RWPE2 (cell line): Measurements from ENCODE around the gene PTRHD1.

Experiments
- ATAC-seq: fragments of 200-7000 bp; cut with Tn5 transposase; 3 replicates; pipeline ENCODE4 v1.9.1; 2021; ENCODE audit warnings: low read depth
- DNase-seq: peaks from one replicate; pipeline ENCODE4 v3.0.0-alpha.2; 2020; ENCODE audit warnings: low spot score
- H3K27ac ChIP-seq: fragments of 450-650 bp; 2 replicates; pipeline ENCODE4 v1.5.1; 2017; ENCODE audit warnings: mild to moderate bottlenecking; ENCODE audit not compliant: poor library complexity, severe bottlenecking
- H3K27me3 ChIP-seq: fragments of 250-450 bp; sonication (Bioruptor Pico); 2 replicates; pipeline ENCODE4 v1.5.1; 2021; ENCODE audit warnings: mild to moderate bottlenecking, moderate library complexity; ENCODE audit not compliant: insufficient read depth, poor library complexity, severe bottlenecking
- H3K36me3 ChIP-seq: fragments of 250-450 bp; sonication (Bioruptor Pico); 2 replicates; pipeline ENCODE4 v1.5.1; 2020; ENCODE audit warnings: low read depth, mild to moderate bottlenecking, moderate library complexity
- H3K4me1 ChIP-seq: fragments of 250-450 bp; sonication (Bioruptor Pico); 2 replicates; pipeline ENCODE4 v1.5.1; 2021; ENCODE audit warnings: mild to moderate bottlenecking, moderate library complexity; ENCODE audit not compliant: insufficient read depth, poor library complexity, severe bottlenecking
- H3K4me3 ChIP-seq: fragments of 250-450 bp; sonication (Bioruptor Pico); 2 replicates; pipeline ENCODE4 v1.5.1; 2021; ENCODE audit warnings: mild to moderate bottlenecking, moderate library complexity; ENCODE audit not compliant: severe bottlenecking
- H3K9me3 ChIP-seq: fragments of 250-450 bp; sonication (Bioruptor Pico); 2 replicates; pipeline ENCODE4 v1.5.1; 2021; ENCODE audit warnings: mild to moderate bottlenecking, moderate library complexity; ENCODE audit not compliant: severe bottlenecking
- CTCF ChIP-seq: fragments of 450-650 bp; IDR thresholded peaks from one replicate; pipeline ENCODE4 v1.5.1; 2017; ENCODE audit warnings: mild to moderate bottlenecking, moderate library complexity; ENCODE audit not compliant: poor library complexity, severe bottlenecking

PTRHD1 gene

GRCh38 chr2:24832073-24832461, 38.9 kb upstream of the PTRHD1 start:
- H3K4me3 ChIP-seq, result no peak overlapping the region
- H3K9me3 ChIP-seq, result no peaks in the 10 kb centered on the region
- no peaks in the 10 kb centered on the region for H3K4me1 ChIP-seq
- H3K27ac ChIP-seq, result no peak overlapping the region
- no peak for TF ChIP-seq CTCF
- no peaks in the 10 kb centered on the region for H3K27me3 ChIP-seq
- H3K36me3 ChIP-seq, result peaks cover 16% of the 10 kb centered on the region
- no peak for ATAC-seq
- peak; percentile 36 for DNase-seq

GRCh38 chr2:24831221-24832072, 38.3 kb upstream of the PTRHD1 start:
- no peak for ATAC-seq
- no peaks in the 10 kb centered on the region for H3K27me3 ChIP-seq

GRCh38 chr2:24830786-24831185, 37.6 kb upstream of the PTRHD1 start:
- peaks cover 11% of the 10 kb centered on the region for H3K36me3 ChIP-seq
- ATAC-seq (no peak), DNase-seq (no peak)
- no peaks in the 10 kb centered on the region for H3K27me3 ChIP-seq
- TF ChIP-seq CTCF, result no peak
- no peaks in the 10 kb centered on the region for H3K9me3 ChIP-seq
- no peak overlapping the region for H3K27ac ChIP-seq
- H3K4me3 ChIP-seq, result no peak overlapping the region
- H3K4me1 ChIP-seq, result peaks cover 7% of the 10 kb centered on the region

More at GRCh38 chr2:24831221-24832072, 38.3 kb upstream of the PTRHD1 start:
- H3K9me3 ChIP-seq, result no peaks in the 10 kb centered on the region
- H3K27ac ChIP-seq, result no peak overlapping the region
- peaks cover 10% of the 10 kb centered on the region for H3K36me3 ChIP-seq
- H3K4me3 ChIP-seq, result no peak overlapping the region
- no peak for TF ChIP-seq CTCF
- H3K4me1 ChIP-seq, result peaks cover 3% of the 10 kb centered on the region
- DNase-seq, result peak; percentile 25

GRCh38 chr2:24830351-24830750, 37.2 kb upstream of the PTRHD1 start:
- H3K27ac ChIP-seq, result no peak overlapping the region
- H3K9me3 ChIP-seq, result no peaks in the 10 kb centered on the region
- no peak for DNase-seq
- H3K36me3 ChIP-seq, result peaks cover 11% of the 10 kb centered on the region
- H3K27me3 ChIP-seq, result no peaks in the 10 kb centered on the region
- no peak overlapping the region for H3K4me3 ChIP-seq
- ATAC-seq, result no peak
- peaks cover 7% of the 10 kb centered on the region for H3K4me1 ChIP-seq
- no peak for TF ChIP-seq CTCF
